SK-N-SH (cell line): Measurements from ENCODE around the gene MINDY4.

ENCODE experiments used
- CTCF ChIP-seq: fragments of 200-600 bp; sonication (generic); IDR thresholded peaks from 2 replicates; pipeline ENCODE4 v1.6.1; 2017; ENCODE audit warnings: antibody characterized with exemption, mild to moderate bottlenecking, moderate library complexity
- EZH2phosphoT487 ChIP-seq: fragments of 200-600 bp; sonication (generic); IDR thresholded peaks from 2 replicates; pipeline ENCODE4 v1.6.1; 2017; ENCODE audit warnings: low read depth, mixed run types, mild to moderate bottlenecking, antibody characterized with exemption, moderate library complexity, borderline replicate concordance
- MAX ChIP-seq: IDR thresholded peaks from 2 replicates; pipeline ENCODE4 v1.4.0; 2012; ENCODE audit warnings: low read depth
- POLR2AphosphoS5 ChIP-seq: IDR thresholded peaks from 2 replicates; pipeline ENCODE4 v1.6.1; 2012; ENCODE audit warnings: low read depth, low read length
- RFX5 ChIP-seq: IDR thresholded peaks from 2 replicates; pipeline ENCODE4 v1.6.1; 2012; ENCODE audit warnings: mild to moderate bottlenecking, improper control_type of control experiment, low read length
- RXRA ChIP-seq: IDR thresholded peaks from 2 replicates; pipeline ENCODE4 v1.4.0; 2012; ENCODE audit warnings: low read depth, mild to moderate bottlenecking, borderline replicate concordance
- TAF1 ChIP-seq: IDR thresholded peaks from 2 replicates; pipeline ENCODE4 v1.6.1; 2012; ENCODE audit warnings: low read depth, mild to moderate bottlenecking, low read length, moderate library complexity, borderline replicate concordance
- USF2 ChIP-seq: fragments of 150-350 bp; IDR thresholded peaks from 2 replicates; pipeline ENCODE4 v1.6.1; 2017; ENCODE audit warnings: antibody characterized with exemption, low read length, low read depth, borderline replicate concordance

- TF ChIP-seq CTCF: no peak
- TF ChIP-seq RXRA: no peak
- no peak for TF ChIP-seq TAF1
- no peak for TF ChIP-seq POLR2AphosphoS5
- no peak for TF ChIP-seq USF2
- no peak for TF ChIP-seq RFX5
- no peak for TF ChIP-seq MAX
- no peak for TF ChIP-seq EZH2phosphoT487
These were observed 100.4 kb downstream of the MINDY4 start for GRCh38 chr7:30871655-30872054.
